HG03097 (cell line): ENCODE measurements around the gene TPR.
A peak's percentile ranks its signal among the peaks of the same experiment; 100 is the strongest.
"Not testable (repeated sequence)": the region's sequence is repeated elsewhere in the genome, so short reads cannot be mapped to it uniquely, and the experiment has no call there.

Experiments
- ATAC-seq: cut with Tn5 transposase; IDR thresholded peaks from one replicate; pipeline ENCODE4 v1.9.1; 2021; ENCODE audit not compliant: unreplicated experiment, low FRiP score

The TPR gene

GRCh38 chr1:186375152-186375928 lies at the start of gene TPR, which contains the start of gene ODR4:
TPR (minus strand) TSS chr1:186375253; CDS start chr1:186375028, 225 bp downstream.
ODR4 (plus strand) TSS chr1:186375838; CDS start chr1:186379786, 3,948 bp downstream.
- peak; percentile 91 for ATAC-seq

- no peak for ATAC-seq
These were observed 49.5 kb upstream of the TPR start for GRCh38 chr1:186424539-186424938.

DNA sequence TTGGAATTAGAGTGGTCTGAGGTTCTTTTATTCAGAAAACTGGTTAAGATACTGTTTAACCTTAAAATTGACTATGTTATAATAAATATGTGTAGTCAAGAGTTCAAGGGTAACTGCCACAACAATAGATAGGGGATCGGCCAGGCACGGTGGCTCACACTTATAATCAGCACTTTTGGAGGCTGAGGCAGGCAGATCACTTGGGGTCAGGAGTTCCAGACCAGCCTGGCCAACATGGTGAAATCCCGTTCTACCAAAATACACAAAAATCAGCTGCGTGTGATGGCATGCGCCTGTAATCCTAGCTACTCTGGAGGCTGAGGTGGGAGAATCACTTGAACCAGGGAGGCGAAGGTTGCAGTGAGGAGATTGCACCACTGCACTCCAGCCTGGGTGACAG lies 46.4 kb upstream of the TPR start:
- ATAC-seq, result no peak

DNA sequence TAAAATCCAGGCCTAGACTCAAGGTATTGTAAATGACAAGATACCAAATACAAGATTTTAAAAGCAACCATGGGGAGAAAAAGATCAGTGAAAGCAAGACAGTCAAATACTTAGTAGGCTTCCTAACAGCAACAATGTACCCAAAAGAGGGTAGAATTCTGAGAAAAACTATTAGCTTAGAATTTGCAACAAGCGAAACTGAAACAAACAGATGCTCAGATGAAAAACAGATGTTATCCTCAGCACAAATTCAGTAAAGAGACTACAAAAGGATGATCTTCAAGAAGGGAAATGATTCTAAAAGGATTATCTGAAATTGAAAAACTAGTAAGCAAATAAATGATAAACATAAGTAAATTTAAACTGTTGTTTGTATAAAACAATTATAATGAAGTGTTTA lies 45.9 kb upstream of the TPR start:
- ATAC-seq, result peak; percentile 79

DNA sequence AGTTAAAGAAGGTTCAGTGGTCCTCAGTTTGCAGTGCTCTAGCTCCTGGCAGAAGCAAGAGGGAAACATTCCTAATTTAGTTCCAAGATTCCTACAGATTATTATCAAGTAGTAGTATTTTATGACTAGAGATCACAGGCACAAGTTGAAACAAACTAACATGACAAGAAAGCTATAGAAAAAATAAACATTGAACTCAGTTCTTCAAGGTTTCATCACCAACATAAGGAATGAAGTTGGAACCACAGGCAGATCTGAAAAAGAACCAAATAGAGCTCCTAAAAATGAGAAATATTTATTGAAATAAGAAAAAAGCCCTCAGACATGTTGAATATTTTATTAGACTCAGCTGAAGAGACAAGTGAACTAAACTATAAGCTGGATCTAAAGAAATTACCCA lies 45.3 kb upstream of the TPR start:
- no peak for ATAC-seq

GRCh38 chr1:186418503-186418902 lies 43.5 kb upstream of the TPR start:
- ATAC-seq, result no peak

GRCh38 chr1:186413319-186413718 lies 38.3 kb upstream of the TPR start:
- no peak for ATAC-seq

DNA sequence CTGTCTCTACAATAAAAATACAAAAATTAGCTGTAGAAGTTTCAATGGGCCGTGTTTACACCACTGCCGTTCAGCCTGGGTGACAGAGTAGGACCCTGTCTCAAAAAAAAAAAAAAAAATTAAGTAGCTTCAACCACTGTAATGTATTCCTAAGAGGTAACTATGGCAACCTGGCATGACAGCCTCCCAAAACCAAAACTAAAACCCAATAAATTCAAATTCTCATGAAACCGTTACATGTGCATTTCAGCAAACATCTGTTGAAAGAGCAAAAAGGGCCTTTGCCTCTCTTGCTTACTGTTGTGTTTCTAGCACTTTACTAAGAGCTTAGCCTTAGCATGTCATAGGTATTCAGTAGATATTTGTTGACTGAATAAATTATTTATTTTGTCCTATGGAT lies 34.0 kb upstream of the TPR start:
- ATAC-seq, result peak; percentile 61

DNA sequence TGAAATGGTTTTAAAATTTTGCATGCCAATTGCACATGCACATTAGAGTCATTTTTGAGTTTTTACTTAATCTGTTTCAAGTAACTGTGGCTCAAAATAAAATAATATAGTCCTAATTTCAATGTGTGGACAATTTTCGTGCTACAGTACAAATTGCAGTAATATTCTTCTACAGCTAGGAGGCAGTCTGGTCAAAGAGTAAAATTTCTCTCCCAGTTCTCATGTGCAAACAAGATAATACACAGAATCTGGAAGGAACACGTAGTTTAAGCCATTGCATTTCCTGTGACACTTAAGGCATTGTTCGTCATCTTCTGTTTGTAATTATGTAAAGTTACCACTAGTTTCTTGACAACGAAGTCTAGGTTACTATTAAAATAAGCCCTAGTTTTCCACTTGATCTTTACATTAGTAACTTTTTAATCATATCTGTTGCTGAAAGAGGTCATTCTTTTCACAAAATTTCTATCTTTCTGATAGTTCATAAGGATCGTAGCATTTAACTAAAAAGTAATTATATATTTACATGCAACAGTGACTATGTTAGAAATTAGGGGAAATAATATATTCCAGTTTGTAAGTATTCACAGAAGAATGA lies 29.5 kb upstream of the TPR start:
- no peak for ATAC-seq

DNA sequence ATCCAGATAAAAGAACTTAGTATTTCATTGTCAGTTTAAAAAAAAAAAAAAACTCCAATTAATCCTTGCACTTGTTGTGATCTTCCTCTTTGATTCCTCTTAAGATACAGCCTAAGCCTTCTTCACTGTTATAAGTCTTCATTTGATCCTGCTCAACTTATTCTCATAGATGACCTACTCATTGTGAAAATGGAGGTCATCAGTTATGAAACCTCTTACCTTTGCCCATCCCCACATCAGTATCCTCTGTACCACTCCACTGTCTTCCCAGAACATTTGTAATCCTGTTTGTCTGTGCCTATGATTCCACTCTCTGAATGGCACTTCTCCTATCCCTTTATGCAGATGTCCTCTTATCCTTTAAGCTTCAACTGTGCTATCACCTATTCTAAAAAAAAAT lies 28.6 kb upstream of the TPR start:
- ATAC-seq, result no peak

DNA sequence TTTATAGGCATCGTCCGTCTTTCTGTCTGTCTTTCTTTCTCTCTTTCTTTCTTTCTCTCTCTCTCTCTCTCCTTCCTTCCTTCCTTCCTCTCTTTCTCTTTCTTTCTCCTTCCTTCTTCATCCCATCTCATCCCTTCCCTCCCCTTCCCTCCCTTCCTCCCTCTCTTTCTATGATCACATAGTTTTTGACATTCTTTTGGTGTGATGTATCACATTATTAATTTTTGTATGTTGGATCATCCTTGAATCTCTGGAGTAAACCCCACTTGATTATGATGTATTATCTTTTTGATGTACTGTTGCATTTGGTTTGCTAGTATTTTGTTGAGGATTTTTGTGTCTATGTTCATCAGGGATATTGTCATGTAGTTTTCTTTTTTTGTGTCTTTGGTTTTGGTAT lies 26.4 kb upstream of the TPR start:
- not testable (repeated sequence) for ATAC-seq

GRCh38 chr1:186392711-186393110 lies 17.7 kb upstream of the TPR start:
- not testable (repeated sequence) for ATAC-seq

- ATAC-seq, result no peak
These were observed 16.8 kb upstream of the TPR start for GRCh38 chr1:186391841-186392240.

- no peak for ATAC-seq
These were observed 15.9 kb upstream of the TPR start for GRCh38 chr1:186390925-186391324.

- no peak for ATAC-seq
These were observed 11.8 kb upstream of the TPR start for GRCh38 chr1:186386725-186387383.

DNA sequence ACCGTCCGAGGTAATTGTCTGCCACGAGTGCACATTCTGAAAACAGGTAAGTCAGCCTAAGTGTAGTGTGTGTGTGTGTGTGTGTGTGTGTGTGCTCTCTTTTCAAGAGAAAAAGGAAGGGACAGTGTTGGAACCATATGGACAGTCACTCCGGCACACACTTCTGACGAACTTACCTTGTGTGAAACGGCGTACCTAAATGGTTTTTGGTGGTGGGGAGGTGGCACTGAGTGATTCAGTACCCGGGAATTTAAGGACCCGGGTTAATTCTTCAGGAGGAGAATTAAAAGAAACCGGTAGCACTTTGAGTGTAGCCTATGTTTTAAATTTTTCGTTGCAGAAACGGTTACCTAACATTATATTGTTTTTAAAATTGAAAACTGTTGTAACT lies 871 bp upstream of the TPR start:
- no peak for ATAC-seq

DNA sequence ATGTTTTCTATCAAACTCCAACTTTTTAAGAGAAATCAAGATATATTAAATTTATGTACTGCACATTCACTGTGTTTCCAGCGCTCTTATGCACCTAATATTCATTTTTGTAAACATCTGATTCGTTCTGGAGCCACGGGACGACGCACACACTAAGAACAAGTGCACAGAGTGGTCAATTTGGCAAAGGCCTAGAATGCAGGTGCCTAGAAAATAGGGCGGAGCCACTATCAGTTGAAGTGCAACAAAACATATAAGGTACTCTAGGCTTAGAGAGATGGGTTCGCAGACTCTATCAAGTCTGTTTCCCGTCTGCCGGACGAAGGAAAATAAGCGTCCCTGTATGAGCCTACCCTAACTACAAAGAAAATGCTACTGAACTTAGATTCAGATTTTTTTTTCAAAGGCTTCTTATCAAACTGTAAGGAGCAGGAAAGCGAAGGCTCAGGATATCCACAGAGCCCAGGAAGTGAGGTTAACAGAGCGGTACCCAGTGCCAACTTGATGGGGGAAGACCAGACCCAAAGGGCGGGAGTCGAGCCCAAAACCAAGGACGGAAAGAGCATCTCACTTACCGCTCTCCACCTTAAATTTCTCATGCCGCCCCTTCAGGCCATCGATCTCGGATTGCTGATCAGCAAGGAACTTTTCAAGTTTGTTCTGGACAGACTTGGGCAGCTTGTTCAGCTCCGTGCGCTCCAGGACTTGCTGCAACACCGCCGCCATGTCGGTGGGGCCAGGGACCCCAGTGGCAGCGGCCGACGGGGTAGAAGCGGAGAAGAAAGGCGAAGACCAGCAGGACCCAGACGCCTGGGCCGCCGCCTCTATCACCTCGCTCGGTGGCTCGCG lies 526 bp downstream of the TPR start:
- peak; percentile 18 for ATAC-seq

DNA sequence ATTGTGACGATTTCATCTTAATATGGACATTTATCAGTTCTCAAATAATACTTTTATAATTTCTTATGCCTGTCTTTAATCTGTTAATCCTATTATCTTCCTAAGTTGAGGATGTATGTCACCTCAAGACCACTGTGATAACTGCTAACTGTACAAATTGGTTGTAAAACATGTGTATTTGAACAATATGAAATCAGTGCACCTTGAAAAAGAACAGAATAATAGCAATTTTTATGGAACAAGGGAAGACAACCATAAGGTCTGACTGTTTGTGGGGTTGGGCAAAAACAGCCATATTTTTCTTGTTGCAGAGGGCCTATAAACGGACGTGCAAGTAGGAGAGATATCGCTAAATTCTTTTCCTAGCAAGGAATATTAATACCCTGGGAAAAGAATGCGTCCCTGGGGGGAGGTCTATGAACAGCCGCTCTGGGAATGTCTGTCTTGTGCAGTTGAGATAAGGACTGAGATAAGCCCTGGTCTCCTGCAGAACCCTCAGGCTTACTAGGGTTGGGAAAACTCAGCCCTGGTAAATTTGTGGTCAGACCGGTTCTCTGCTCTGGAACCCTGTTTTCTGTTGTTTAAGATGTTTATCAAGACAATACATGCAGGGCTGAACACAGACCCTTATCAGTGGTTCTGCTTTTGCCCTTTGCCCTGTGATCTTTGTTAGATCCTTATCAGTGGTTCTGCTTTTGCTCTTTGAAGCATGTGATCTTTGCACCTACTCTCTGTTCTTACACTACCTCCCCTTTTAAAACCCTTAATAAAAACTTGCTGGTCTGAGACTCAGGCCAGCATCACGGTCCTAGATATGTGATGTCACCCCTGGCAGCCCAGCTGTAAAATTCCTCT lies 27.0 kb downstream of the TPR start:
- not testable (repeated sequence) for ATAC-seq

- no peak for ATAC-seq
These were observed 34.3 kb downstream of the TPR start for GRCh38 chr1:186340772-186341171.

- ATAC-seq, result no peak
These were observed 37.5 kb downstream of the TPR start for GRCh38 chr1:186337554-186337953.
